Fibroblast of lung (primary cell): ENCODE data around the gene PDE11A.

Experiments
- EZH2 ChIP-seq: IDR thresholded peaks from 2 replicates; pipeline ENCODE4 v1.5.1; 2012; ENCODE audit warnings: low read length, control low read depth, mild to moderate bottlenecking; ENCODE audit errors: missing control alignments
- TF ChIP-seq, protein P1 (sequence below), 2 donors: IDR thresholded peaks in 1 of 2; conservative IDR thresholded peaks in 1 of 2; 1 replicate in 1 of 2; 2 replicates in 1 of 2; pipeline ENCODE4 v1.5.1; 2011 to 2012; ENCODE audit warnings: low read length in 2 of 2, control low read depth in 1 of 2, inconsistent platforms in 1 of 2, low read depth in 1 of 2, mild to moderate bottlenecking in 1 of 2

- TF ChIP-seq, protein P1, sequence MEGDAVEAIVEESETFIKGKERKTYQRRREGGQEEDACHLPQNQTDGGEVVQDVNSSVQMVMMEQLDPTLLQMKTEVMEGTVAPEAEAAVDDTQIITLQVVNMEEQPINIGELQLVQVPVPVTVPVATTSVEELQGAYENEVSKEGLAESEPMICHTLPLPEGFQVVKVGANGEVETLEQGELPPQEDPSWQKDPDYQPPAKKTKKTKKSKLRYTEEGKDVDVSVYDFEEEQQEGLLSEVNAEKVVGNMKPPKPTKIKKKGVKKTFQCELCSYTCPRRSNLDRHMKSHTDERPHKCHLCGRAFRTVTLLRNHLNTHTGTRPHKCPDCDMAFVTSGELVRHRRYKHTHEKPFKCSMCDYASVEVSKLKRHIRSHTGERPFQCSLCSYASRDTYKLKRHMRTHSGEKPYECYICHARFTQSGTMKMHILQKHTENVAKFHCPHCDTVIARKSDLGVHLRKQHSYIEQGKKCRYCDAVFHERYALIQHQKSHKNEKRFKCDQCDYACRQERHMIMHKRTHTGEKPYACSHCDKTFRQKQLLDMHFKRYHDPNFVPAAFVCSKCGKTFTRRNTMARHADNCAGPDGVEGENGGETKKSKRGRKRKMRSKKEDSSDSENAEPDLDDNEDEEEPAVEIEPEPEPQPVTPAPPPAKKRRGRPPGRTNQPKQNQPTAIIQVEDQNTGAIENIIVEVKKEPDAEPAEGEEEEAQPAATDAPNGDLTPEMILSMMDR (conservative IDR thresholded peaks at IDR 0.05 in 1 of 2, IDR thresholded peaks at IDR 0.05 in 1 of 2; ENCODE audit: low read depth in 1 of 2, low read length in 2 of 2) = no peak
- TF ChIP-seq EZH2 = no peak
These were observed 453.1 kb downstream of the PDE11A start for GRCh38 chr2:177619461-177619860.
